Tibial artery (tissue), 4 donors: ENCODE measurements around the gene APBA2.

ENCODE experiments used
- DNase-seq, 2 donors: peaks; one replicate each; pipeline ENCODE4 v3.0.0-alpha.2; 2019
- H3K27ac ChIP-seq, 2 donors: fragments of 200-600 bp; sonication (generic) in 1 of 2; 1 replicate in 1 of 2; 2 replicates in 1 of 2; pipeline ENCODE4 v1.5.1; 2018 to 2019; ENCODE audit warnings: mild to moderate bottlenecking in 1 of 2
- H3K27me3 ChIP-seq, 2 donors: fragments of 200-600 bp; sonication (generic) in 1 of 2; one replicate each; pipeline versions ENCODE4 v1.5.1 to v1.6.0; 2016 to 2019
- H3K36me3 ChIP-seq, 3 donors: fragments of 200-600 bp; sonication (generic) in 2 of 3; one replicate each; pipeline ENCODE4 v1.5.1; 2016 to 2019; ENCODE audit warnings: mild to moderate bottlenecking in 2 of 3
- H3K4me1 ChIP-seq, 4 donors: fragments of 200-600 bp; sonication (generic) in 2 of 4; 1 replicate in 3 of 4; 2 replicates in 1 of 4; pipeline ENCODE4 v1.5.1; 2016 to 2019
- H3K4me3 ChIP-seq, 2 donors: fragments of 200-600 bp; sonication (generic) in 1 of 2; 1 replicate in 1 of 2; 2 replicates in 1 of 2; pipeline ENCODE4 v1.5.1; 2018 to 2019; ENCODE audit warnings: mild to moderate bottlenecking in 2 of 2
- H3K9me3 ChIP-seq, 3 donors: fragments of 200-600 bp; sonication (generic) in 1 of 3; one replicate each; pipeline ENCODE4 v1.5.1; 2016 to 2019
- intact Hi-C: fragments of 100-400 bp; cut with DNase I; formaldehyde crosslinking; loops from one replicate; pipeline ENCODE4 v1.15.0; 2023; ENCODE audit warnings: low total_unique reads
- TF ChIP-seq, protein P1 (sequence below), 2 experiments: fragments of 200-600 bp in 1 of 2; fragments of 450-650 bp in 1 of 2; IDR thresholded peaks; one replicate each; pipeline ENCODE4 v1.5.1; 2017 to 2019; ENCODE audit warnings: antibody characterized with exemption in 2 of 2, mild to moderate bottlenecking in 1 of 2, moderate library complexity in 1 of 2

APBA2 gene

GRCh38 chr15:29092376-29093064 is 206.7 kb downstream of the APBA2 start:
- DNase-seq, result peak in 1 of 2 donors; percentile 15
- Histone ChIP-seq H3K4me3 (no peak overlapping the region), H3K27ac (no peak overlapping the region), H3K9me3 (no peaks in the 10 kb centered on the region), H3K4me1 (no peaks in the 10 kb centered on the region), H3K36me3 (no peaks in the 10 kb centered on the region), H3K27me3 (peaks cover 0 to 14% of the 10 kb centered on the region in 2 donors)
- intact Hi-C loops, result no loop called here
- TF ChIP-seq, protein P1, sequence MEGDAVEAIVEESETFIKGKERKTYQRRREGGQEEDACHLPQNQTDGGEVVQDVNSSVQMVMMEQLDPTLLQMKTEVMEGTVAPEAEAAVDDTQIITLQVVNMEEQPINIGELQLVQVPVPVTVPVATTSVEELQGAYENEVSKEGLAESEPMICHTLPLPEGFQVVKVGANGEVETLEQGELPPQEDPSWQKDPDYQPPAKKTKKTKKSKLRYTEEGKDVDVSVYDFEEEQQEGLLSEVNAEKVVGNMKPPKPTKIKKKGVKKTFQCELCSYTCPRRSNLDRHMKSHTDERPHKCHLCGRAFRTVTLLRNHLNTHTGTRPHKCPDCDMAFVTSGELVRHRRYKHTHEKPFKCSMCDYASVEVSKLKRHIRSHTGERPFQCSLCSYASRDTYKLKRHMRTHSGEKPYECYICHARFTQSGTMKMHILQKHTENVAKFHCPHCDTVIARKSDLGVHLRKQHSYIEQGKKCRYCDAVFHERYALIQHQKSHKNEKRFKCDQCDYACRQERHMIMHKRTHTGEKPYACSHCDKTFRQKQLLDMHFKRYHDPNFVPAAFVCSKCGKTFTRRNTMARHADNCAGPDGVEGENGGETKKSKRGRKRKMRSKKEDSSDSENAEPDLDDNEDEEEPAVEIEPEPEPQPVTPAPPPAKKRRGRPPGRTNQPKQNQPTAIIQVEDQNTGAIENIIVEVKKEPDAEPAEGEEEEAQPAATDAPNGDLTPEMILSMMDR (IDR thresholded peaks at IDR 0.05), result no peak

DNA sequence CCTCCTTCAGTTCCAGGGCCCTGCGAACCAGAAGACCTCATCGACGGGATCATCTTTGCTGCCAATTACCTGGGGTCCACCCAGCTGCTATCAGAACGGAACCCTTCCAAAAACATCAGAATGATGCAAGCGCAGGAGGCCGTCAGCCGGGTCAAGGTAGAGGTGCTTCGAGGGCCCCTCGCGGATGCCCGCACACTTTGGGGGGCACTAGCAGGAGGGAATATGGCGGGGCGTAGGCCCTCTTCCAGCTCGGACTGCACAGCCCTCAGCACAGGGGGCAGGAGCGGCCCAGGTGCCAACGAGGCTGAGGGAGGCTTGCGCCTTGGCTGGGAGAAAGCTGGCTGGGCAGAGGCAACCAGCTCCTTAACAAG is 207.3 kb downstream of the APBA2 start:
- intact Hi-C loops, result no loop called here
- Histone ChIP-seq H3K36me3 (no peaks in the 10 kb centered on the region), H3K4me3 (no peak overlapping the region), H3K4me1 (no peaks in the 10 kb centered on the region), H3K27ac (no peak overlapping the region), H3K27me3 (peaks cover 0 to 14% of the 10 kb centered on the region in 2 donors), H3K9me3 (no peaks in the 10 kb centered on the region)
- TF ChIP-seq, protein P1 (IDR thresholded peaks at IDR 0.05), result no peak
- peak; percentile 10 to 57 for DNase-seq

DNA sequence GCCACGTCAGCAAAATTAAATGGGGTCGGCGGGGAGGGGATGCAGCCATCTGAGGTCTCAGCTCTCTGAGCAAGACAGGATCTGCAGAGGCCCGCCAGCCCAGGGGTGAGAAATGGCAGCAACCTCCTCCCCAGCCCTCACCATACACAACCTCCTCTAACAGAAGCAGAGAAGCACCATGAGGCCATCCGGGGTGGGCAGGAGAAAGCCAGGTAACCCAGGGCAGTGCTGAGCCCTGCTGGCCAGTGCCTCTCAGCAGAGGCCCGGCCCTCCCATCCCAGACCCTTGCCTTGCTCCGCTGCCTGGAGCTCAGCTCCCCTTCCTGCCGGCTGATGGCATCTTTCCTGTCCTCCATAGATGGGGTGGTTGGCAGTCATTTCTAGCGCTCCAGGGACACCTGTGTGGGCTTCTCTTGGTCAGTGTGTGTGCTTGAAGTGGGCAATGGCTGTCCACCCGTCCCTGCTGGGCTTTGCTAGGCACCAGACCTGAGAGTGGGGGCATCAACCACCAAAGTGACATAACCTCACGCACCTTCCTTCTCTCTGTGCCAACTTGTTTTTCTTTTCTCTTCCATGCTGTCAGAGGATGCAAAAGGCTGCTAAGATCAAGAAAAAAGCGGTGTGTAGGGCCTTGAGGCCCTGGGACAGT is 208.0 kb downstream of the APBA2 start:
- no peaks in the 10 kb centered on the region for H3K4me1 ChIP-seq
- peak in 1 of 2 donors; percentile 12 for DNase-seq
- no peak overlapping the region for H3K4me3 ChIP-seq
- H3K27ac ChIP-seq, result no peak overlapping the region
- intact Hi-C loops, result no loop called here
- H3K36me3 ChIP-seq, result no peaks in the 10 kb centered on the region
- TF ChIP-seq, protein P1 (IDR thresholded peaks at IDR 0.05), result no peak
- H3K9me3 ChIP-seq, result no peaks in the 10 kb centered on the region
- H3K27me3 ChIP-seq, result peaks cover 0 to 8% of the 10 kb centered on the region in 2 donors

GRCh38 chr15:29094711-29095110 is 208.9 kb downstream of the APBA2 start:
- H3K27me3 ChIP-seq, result peaks cover 0 to 8% of the 10 kb centered on the region in 2 donors

GRCh38 chr15:29095746-29096145 is 210.0 kb downstream of the APBA2 start:
- DNase-seq, result peak in 1 of 2 donors; percentile 57
- Histone ChIP-seq H3K4me3 (no peak overlapping the region), H3K27ac (no peak overlapping the region), H3K36me3 (no peaks in the 10 kb centered on the region), H3K27me3 (peaks cover 0 to under 1% of the 10 kb centered on the region in 2 donors), H3K4me1 (no peaks in the 10 kb centered on the region), H3K9me3 (no peaks in the 10 kb centered on the region)
- TF ChIP-seq, protein P1 (IDR thresholded peaks at IDR 0.05), result no peak
- intact Hi-C loops, result no loop called here

More at GRCh38 chr15:29094711-29095110, 208.9 kb downstream of the APBA2 start:
- no peaks in the 10 kb centered on the region for H3K4me1 ChIP-seq
- TF ChIP-seq, protein P1 (IDR thresholded peaks at IDR 0.05), result no peak
- no peaks in the 10 kb centered on the region for H3K36me3 ChIP-seq
- peak in 1 of 2 donors; percentile 8 for DNase-seq
- intact Hi-C loops, result no loop called here
- no peaks in the 10 kb centered on the region for H3K9me3 ChIP-seq
- H3K27ac ChIP-seq, result no peak overlapping the region
- H3K4me3 ChIP-seq, result no peak overlapping the region
